ENCODE results near the gene NAPG. TPM values are rescaled to one million over a fixed set of nuclear protein-coding genes. Genes with fewer than 3 reads are reported as not detected.
"Not testable (repeated sequence)": the region's sequence is repeated elsewhere in the genome, so short reads cannot be mapped to it uniquely, and the experiment has no call there.

NAPG gene
- total RNA-seq, 1 experiment from 2014 or later, result 25.8 TPM

- no peak for TF ChIP-seq USF1 (CRISPR knock-in tag; IDR thresholded peaks at IDR 0.05)
- TF ChIP-seq E2F5 (CRISPR knock-in tag; IDR thresholded peaks at IDR 0.05), result no peak
- no peak for TF ChIP-seq GABPB1 (CRISPR knock-in tag; IDR thresholded peaks at IDR 0.05)
- TF ChIP-seq FOXP1 (CRISPR knock-in tag; IDR thresholded peaks at IDR 0.05; ENCODE audit: borderline replicate concordance), result no peak
- TF ChIP-seq HMGXB4 (CRISPR knock-in tag; IDR thresholded peaks at IDR 0.05), result no peak
- H3K27ac Mint-ChIP-seq, result no peak overlapping the region
- no peak for ATAC-seq
- CTCF ChIA-PET, result interaction anchor here (0.5 to 1.3 kb wide), 3 partner anchors 14 to 175 kb away, joined by 3 to 6 read pairs (median 3); no protein-coding TSS in a partner anchor
- no peaks in the 10 kb centered on the region for H3K9me3 Mint-ChIP-seq
- POLR2A ChIA-PET, result no interaction called here
- H3K4me1 Mint-ChIP-seq, result no peaks in the 10 kb centered on the region
- H3K4me3 Mint-ChIP-seq, result no peak overlapping the region
- peaks cover 66% of the 10 kb centered on the region for H3K36me3 Mint-ChIP-seq
- no peaks in the 10 kb centered on the region for H3K27me3 Mint-ChIP-seq (ENCODE audit: low read depth)
- DNase-seq (ENCODE audit: low spot score), result no peak
Observed at GRCh38 chr18:10546557-10547300, 20.9 kb downstream of the NAPG start.

- H3K4me3 Mint-ChIP-seq, result no peak overlapping the region
- H3K36me3 Mint-ChIP-seq, result peaks cover 78% of the 10 kb centered on the region
- H3K4me1 Mint-ChIP-seq, result no peaks in the 10 kb centered on the region
- DNase-seq (ENCODE audit: low spot score) (no peak), ATAC-seq (no peak)
- no peak overlapping the region for H3K27ac Mint-ChIP-seq
- ChIA-PET POLR2A (no interaction called here), CTCF (interaction anchor here (2.3 kb wide), 1 partner anchor 8 kb away, joined by 10 read pairs; no protein-coding TSS in a partner anchor)
- TF ChIP-seq ZMAT4 (CRISPR knock-in tag; IDR thresholded peaks at IDR 0.05) (no peak), ZNF317 (CRISPR knock-in tag; IDR thresholded peaks at IDR 0.05; ENCODE audit: borderline replicate concordance, low read depth) (no peak), TP53 (CRISPR knock-in tag; IDR thresholded peaks at IDR 0.05) (no peak), PRDM15 (CRISPR knock-in tag; IDR thresholded peaks at IDR 0.05) (no peak), ZNF263 (CRISPR knock-in tag; IDR thresholded peaks at IDR 0.05; ENCODE audit: low read depth) (no peak), PREB (CRISPR knock-in tag; IDR thresholded peaks at IDR 0.05; ENCODE audit: borderline replicate concordance) (no peak), ARID4B (CRISPR knock-in tag; IDR thresholded peaks at IDR 0.05; ENCODE audit: borderline replicate concordance) (no peak), ZNF423 (CRISPR knock-in tag; IDR thresholded peaks at IDR 0.05) (no peak), E2F4 (CRISPR knock-in tag; IDR thresholded peaks at IDR 0.05; ENCODE audit: borderline replicate concordance, low read depth) (no peak), TEAD1 (CRISPR knock-in tag; IDR thresholded peaks at IDR 0.05) (no peak)
- H3K27me3 Mint-ChIP-seq (ENCODE audit: low read depth), result no peaks in the 10 kb centered on the region
- H3K9me3 Mint-ChIP-seq, result peaks cover 6% of the 10 kb centered on the region
Observed at GRCh38 chr18:10552226-10552625, 26.4 kb downstream of the NAPG start.

GRCh38 chr18:10556251-10556650 is 30.4 kb downstream of the NAPG start:
- ATAC-seq; H3K27ac Mint-ChIP-seq; H3K4me3 Mint-ChIP-seq; H3K4me1 Mint-ChIP-seq; POLR2A ChIA-PET; DNase-seq (ENCODE audit: low spot score); H3K27me3 Mint-ChIP-seq (ENCODE audit: low read depth): not testable (repeated sequence)
- CTCF ChIA-PET, result interaction anchor here (1.0 kb wide), 1 partner anchor 12 kb away, joined by 3 read pairs; no protein-coding TSS in a partner anchor
- Mint-ChIP-seq H3K36me3 (peaks cover 60% of the 10 kb centered on the region), H3K9me3 (peaks cover 15% of the 10 kb centered on the region)
